ENCODE data around the gene TSPAN4.
A peak's percentile ranks its signal among the peaks of the same experiment; 100 is the strongest.

The TSPAN4 gene

DNA sequence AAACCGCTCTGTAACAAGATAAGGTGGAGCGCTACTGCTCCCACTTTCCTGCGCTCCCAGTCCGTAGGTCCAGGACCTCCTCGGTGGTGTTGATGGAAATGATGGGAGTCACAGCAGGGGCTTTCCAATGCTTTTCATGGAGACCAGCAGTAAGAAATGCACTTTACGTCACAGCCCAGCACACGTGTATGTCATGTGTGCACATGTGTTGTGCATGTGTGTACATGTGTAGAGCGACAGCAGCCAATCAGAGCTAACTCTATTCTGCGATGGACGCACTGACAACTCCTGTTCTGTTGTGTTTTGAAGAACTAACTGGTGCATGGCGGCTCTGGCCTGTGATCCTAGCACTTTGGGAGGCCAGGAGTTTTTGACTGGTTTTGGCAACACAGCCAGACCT, 66.8 kb downstream of the TSPAN4 start:
- H3K9me3 Mint-ChIP-seq: no peaks in the 10 kb centered on the region
- H3K27ac Mint-ChIP-seq: no peak overlapping the region
- H3K4me3 Mint-ChIP-seq: peak overlapping the region; percentile 95 to 97
- H3K36me3 Mint-ChIP-seq: peaks cover 9 to 17% of the 10 kb centered on the region in 2 donors
- DNase-seq (no peak), ATAC-seq (replicated peaks) (no peak)
- H3K27me3 Mint-ChIP-seq: no peaks in the 10 kb centered on the region
- peaks cover 24 to 36% of the 10 kb centered on the region in 2 donors for H3K4me1 Mint-ChIP-seq

DNA sequence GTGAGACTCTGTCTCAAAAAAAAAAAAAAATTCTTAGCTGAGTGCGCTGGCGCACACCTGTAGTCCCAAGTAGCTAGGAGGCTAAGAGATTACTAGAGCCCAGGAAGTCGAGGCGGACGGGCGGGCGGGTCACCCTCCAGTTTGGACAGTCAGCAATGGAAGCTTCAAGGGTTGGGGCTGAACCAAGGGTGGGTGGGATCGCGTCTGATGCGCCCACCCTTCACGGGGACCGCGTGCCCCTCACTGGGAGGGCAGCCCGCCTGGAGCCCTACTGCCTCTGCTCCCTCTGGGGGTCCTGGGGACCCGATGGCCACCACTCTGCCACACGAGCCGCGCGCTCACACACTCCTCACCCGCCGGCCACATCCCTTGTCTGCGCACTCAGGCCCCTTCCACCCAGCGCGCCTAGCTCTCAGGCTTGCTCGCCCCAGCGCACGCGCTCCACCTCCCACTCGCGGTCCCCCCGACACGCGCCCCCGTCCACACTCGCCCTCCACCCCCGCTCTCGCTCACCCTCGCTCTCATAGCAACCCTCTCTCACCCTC, 67.5 kb downstream of the TSPAN4 start:
- Mint-ChIP-seq H3K4me1 (peaks cover 24 to 36% of the 10 kb centered on the region in 2 donors), H3K9me3 (no peaks in the 10 kb centered on the region), H3K27me3 (no peaks in the 10 kb centered on the region), H3K4me3 (peak overlapping the region; percentile 95 to 97), H3K27ac (peak overlapping the region; percentile 96), H3K36me3 (peaks cover 4 to 12% of the 10 kb centered on the region in 2 donors)
- ATAC-seq (replicated peaks) (peak in 1 of 2 donors; percentile 26), DNase-seq (no peak)

DNA sequence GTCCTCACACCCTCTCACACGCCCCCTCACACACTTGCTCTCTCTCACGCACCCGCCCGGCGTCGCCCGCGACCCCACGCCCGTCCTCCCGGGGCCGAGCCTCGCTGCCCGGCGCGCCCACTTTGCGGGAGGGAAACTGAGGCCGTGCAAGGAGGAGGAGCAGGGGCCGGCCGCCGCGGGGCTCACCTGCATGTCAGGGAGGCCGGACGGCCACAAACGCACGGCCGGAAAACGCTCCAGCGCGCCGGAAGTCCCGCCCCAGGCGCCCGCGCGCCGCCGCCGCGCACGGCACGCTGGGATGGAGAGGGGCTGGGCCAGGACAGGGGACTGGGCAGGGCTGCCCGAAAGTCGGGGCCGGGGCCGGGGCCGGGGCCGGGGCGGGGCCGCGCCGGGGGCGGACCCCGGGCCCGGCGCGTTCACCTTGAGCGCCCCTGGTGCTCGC, 68.0 kb downstream of the TSPAN4 start, which contains the start of gene CHID1:
Gene CHID1 (minus strand): TSS at position 222 of the 442 bp plus-strand sequence. CDS start 5,994 bp downstream, outside the sequence.
- DNase-seq (peak; percentile 89), ATAC-seq (replicated peaks) (peak; percentile 91 to 93)
- no peaks in the 10 kb centered on the region for H3K27me3 Mint-ChIP-seq
- H3K4me1 Mint-ChIP-seq: peaks cover 22 to 36% of the 10 kb centered on the region in 2 donors
- H3K4me3 Mint-ChIP-seq: peak within 1 kb of the TSS; percentile 95 to 97
- peaks cover 2 to 10% of the 10 kb centered on the region in 2 donors for H3K36me3 Mint-ChIP-seq
- no peaks in the 10 kb centered on the region for H3K9me3 Mint-ChIP-seq
- peak within 1 kb of the TSS; percentile 96 for H3K27ac Mint-ChIP-seq

DNA sequence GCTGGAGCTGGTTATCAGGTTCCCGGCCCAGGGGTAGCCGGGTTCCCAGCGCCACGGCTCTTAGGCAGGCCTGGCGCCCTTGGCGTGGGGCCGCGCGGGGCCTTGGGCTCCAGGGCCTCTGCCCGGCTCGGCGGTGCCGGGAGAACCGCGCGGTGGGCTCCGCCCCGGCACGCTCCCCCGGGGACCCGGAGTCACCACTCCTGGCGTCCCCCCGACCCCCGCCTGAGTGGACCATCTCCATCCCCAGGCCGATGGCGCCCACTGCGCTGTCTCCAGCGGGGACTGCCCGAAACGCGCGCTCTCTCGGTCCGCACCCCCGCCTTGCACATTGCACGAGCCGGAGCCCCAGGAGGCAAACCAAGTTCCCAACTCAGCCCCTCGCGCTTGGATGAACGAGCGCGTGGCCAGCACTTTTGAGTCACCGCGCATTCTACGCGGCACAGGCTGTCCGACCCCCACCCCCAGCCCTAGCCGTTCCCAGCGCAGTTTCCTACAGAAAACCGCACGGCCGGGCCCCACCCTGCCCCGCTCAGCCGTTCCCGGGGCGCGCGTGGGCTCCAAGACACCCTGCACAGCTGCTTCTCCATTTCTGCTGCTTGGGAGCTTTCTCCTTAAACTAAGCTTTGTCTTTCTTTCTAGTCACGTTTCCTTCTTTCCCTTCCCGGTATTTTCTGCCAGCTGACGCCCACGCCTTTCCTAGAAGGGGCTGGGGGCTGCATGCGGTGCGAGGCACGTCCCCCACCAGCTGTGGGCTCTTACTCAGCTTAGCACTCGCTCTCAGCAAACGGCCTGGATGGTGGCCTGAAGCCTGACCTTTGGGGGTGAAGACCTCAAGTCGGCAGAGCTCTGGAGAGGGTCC, 68.6 kb downstream of the TSPAN4 start:
- ATAC-seq (replicated peaks) (peak; percentile 47 to 52), DNase-seq (no peak)
- H3K4me3 Mint-ChIP-seq: peak overlapping the region; percentile 91
- H3K36me3 Mint-ChIP-seq: peaks cover 1 to 8% of the 10 kb centered on the region in 2 donors
- no peaks in the 10 kb centered on the region for H3K9me3 Mint-ChIP-seq
- H3K27me3 Mint-ChIP-seq: no peaks in the 10 kb centered on the region
- peak overlapping the region; percentile 86 for H3K27ac Mint-ChIP-seq
- H3K4me1 Mint-ChIP-seq: peaks cover 21 to 36% of the 10 kb centered on the region in 2 donors

DNA sequence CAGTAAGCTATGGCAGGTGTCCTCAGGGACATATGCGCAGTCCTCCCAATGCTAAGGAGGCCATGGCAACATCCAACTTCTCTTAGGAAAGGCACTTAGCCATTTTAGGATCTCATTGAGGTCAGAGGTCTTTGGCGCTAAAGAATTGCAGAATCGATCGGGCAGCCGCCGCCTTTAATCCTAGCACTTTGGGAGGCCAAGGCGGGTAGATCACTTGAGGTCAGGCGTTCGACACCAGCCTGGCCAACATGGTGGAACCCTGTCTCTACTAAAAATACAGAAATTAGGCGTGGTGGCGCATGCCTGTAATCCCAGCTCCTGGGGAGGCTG, 69.2 kb downstream of the TSPAN4 start:
- peaks cover 1 to 8% of the 10 kb centered on the region in 2 donors for H3K36me3 Mint-ChIP-seq
- H3K4me3 Mint-ChIP-seq: peak overlapping the region; percentile 91
- DNase-seq (no peak), ATAC-seq (replicated peaks) (no peak)
- H3K27ac Mint-ChIP-seq: peak overlapping the region; percentile 86
- H3K9me3 Mint-ChIP-seq: no peaks in the 10 kb centered on the region
- peaks cover 21 to 36% of the 10 kb centered on the region in 2 donors for H3K4me1 Mint-ChIP-seq
- H3K27me3 Mint-ChIP-seq: no peaks in the 10 kb centered on the region

DNA sequence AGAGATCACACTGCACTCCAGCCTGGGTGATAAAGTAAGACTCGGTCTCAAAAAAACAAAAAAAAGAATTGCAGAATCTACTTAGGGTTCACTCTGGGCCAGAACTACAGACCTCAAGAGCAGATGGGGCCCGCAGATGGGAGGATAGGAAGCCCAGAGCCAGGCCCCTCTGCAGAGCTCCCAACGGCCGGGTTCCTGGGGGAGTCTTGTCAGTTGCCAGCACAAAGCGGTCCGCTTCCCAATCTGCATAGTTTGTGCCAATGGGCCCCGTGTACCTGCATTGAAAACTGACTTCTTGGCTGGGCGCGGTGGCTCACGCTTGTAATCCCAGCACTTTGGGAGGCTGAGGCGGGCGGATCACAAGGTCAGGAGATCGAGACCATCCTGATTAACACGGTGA, 69.6 kb downstream of the TSPAN4 start:
- H3K9me3 Mint-ChIP-seq: no peaks in the 10 kb centered on the region
- H3K27me3 Mint-ChIP-seq: no peaks in the 10 kb centered on the region
- peaks cover 1 to 8% of the 10 kb centered on the region in 2 donors for H3K36me3 Mint-ChIP-seq
- DNase-seq: no peak
- H3K27ac Mint-ChIP-seq: no peak overlapping the region
- H3K4me1 Mint-ChIP-seq: peaks cover 21 to 32% of the 10 kb centered on the region in 2 donors
- ATAC-seq (replicated peaks): no peak
- no peak overlapping the region for H3K4me3 Mint-ChIP-seq

DNA sequence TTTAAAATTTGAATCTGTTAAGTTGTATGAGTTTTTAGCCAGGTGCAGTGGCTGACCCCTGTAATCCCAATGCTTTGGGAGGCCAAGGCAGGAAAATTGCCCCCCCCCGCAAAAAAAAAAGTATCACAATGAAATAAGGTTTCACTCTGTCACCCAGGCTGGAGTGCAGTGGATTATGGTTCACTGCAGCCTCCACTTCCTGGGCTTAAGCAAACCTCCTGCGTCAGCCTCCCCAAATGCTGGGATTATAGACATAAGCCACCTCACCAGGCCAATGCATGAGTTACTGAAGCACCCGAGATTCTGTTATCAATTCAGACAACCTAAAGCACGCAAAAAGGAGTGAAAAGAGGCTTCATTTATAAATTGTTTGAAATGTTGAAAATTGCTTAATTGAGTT, 70.4 kb downstream of the TSPAN4 start:
- no peak overlapping the region for H3K4me3 Mint-ChIP-seq
- peaks cover 0 to 5% of the 10 kb centered on the region in 2 donors for H3K36me3 Mint-ChIP-seq
- peaks cover 14 to 24% of the 10 kb centered on the region in 2 donors for H3K4me1 Mint-ChIP-seq
- ATAC-seq (replicated peaks) (no peak), DNase-seq (no peak)
- H3K27me3 Mint-ChIP-seq: no peaks in the 10 kb centered on the region
- H3K27ac Mint-ChIP-seq: no peak overlapping the region
- no peaks in the 10 kb centered on the region for H3K9me3 Mint-ChIP-seq

DNA sequence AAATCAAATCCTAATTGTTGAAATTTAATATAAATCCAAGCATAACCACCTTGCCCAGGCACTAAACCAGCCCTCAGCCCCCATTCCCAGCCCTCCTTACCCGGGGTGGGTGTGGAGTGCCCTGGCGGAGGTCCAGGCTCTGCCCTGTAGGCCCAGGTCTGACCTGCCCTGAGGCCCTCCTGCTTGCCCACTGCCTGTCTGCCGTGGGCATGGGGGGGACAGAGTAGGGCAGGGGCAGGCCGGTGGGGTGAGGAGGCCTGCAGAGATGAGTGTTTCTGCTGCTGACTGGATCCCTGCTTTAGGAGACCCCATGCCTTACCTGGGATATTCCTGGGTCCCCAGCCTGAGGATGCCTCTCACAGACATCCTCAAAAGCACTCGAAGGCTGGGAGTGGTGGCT, 71.6 kb downstream of the TSPAN4 start:
- H3K27me3 Mint-ChIP-seq: no peaks in the 10 kb centered on the region
- no peak overlapping the region for H3K4me3 Mint-ChIP-seq

DNA sequence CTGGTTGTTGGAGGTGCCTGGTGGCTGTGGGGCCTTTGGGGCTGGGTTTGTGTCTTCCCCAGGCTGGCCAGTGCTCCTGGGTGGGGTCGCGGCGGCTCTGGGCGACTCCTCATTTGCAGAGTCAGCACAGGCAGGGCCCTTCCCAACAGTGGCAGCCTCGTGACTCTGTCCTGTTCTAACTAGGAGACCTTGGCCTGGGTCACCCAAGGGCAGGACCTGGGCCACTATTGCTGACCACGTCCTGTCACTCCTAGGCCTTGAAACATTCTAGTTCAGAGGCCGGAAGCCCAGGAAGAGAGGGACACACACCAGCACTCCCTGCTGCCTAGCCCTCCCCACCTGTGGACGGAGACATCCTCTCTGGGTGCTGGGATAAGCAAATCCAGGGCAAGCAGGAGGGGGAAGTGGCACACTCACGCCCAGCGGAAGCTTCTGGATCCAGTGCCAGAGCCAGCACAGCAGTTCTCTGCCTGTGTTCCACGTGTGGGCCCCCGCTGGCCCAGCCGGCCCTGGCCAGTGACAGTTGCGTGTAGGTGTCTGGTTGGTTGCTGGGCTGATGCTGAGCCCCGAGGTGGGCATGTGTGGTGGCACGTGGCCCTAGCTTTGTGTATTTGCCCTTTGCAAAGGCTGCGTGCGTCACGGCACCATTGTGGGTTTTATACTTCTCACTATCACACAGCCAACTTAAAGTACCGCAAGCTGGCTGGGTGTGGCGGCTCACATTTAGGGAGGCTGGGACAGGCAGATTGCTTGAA, 72.3 kb downstream of the TSPAN4 start:
- H3K36me3 Mint-ChIP-seq: no peaks in the 10 kb centered on the region
- no peaks in the 10 kb centered on the region for H3K27me3 Mint-ChIP-seq
- no peaks in the 10 kb centered on the region for H3K9me3 Mint-ChIP-seq
- no peak for ATAC-seq (replicated peaks)
- no peak overlapping the region for H3K4me3 Mint-ChIP-seq
- H3K27ac Mint-ChIP-seq: no peak overlapping the region
- no peak for DNase-seq
- peaks cover 3 to 6% of the 10 kb centered on the region in 2 donors for H3K4me1 Mint-ChIP-seq

More for the DNA sequence above, 71.6 kb downstream of the TSPAN4 start:
- H3K4me1 Mint-ChIP-seq: peaks cover 6 to 13% of the 10 kb centered on the region in 2 donors
- ATAC-seq (replicated peaks) (no peak), DNase-seq (no peak)
- H3K27ac Mint-ChIP-seq: no peak overlapping the region
- H3K36me3 Mint-ChIP-seq: peaks cover 0 to 1% of the 10 kb centered on the region in 2 donors
- H3K9me3 Mint-ChIP-seq: no peaks in the 10 kb centered on the region
